Neural cell (in vitro differentiated cells): ENCODE measurements around the gene STOML2. TPM values are rescaled to one million over a fixed set of nuclear protein-coding genes. Genes with fewer than 3 reads are reported as not detected.

Source experiments
- H2AFZ ChIP-seq: fragments of 200-600, 300-800 bp; sonication (generic), shearing (Covaris generic); 2 replicates; pipeline ENCODE4 v1.6.0; 2014; ENCODE audit warnings: low read depth, mild to moderate bottlenecking, antibody characterized with exemption, low read length, moderate library complexity
- H3F3A ChIP-seq: fragments of 200-600 bp; shearing (Covaris generic); 2 replicates; pipeline ENCODE4 v1.6.1; 2016; ENCODE audit warnings: mild to moderate bottlenecking, moderate library complexity, mixed read lengths, antibody characterized with exemption, low read length; ENCODE audit not compliant: insufficient read depth, poor library complexity, severe bottlenecking
- H3K27ac ChIP-seq: fragments of 200-600, 300-800 bp; sonication (generic), shearing (Covaris generic); 2 replicates; pipeline ENCODE4 v1.5.1; 2014; ENCODE audit warnings: mild to moderate bottlenecking, low read length, moderate library complexity
- H3K27me3 ChIP-seq: fragments of 300-800, 200-600 bp; sonication (generic), shearing (Covaris generic); 2 replicates; pipeline ENCODE4 v1.6.0; 2014; ENCODE audit warnings: mild to moderate bottlenecking, low read depth, low read length, moderate library complexity; ENCODE audit not compliant: insufficient read depth
- H3K36me3 ChIP-seq: fragments of 300-800, 200-600 bp; sonication (generic), shearing (Covaris generic); 2 replicates; pipeline ENCODE4 v1.5.1; 2014; ENCODE audit warnings: mild to moderate bottlenecking, antibody characterized with exemption, low read length, moderate library complexity; ENCODE audit not compliant: insufficient read depth
- H3K4me2 ChIP-seq: fragments of 300-800, 200-600 bp; sonication (generic), shearing (Covaris generic); 2 replicates; pipeline ENCODE4 v1.6.0; 2014; ENCODE audit warnings: mild to moderate bottlenecking, low read length
- H3K4me3 ChIP-seq: fragments of 300-800, 200-600 bp; sonication (generic), shearing (Covaris generic); 2 replicates; pipeline ENCODE4 v1.5.1; 2014; ENCODE audit warnings: mild to moderate bottlenecking, low read length, moderate library complexity
- H3K79me2 ChIP-seq: fragments of 200-600 bp; shearing (Covaris generic); replicated peaks from 2 replicates; pipeline ENCODE4 v1.6.0; 2014; ENCODE audit warnings: mild to moderate bottlenecking, low read length, moderate library complexity; ENCODE audit not compliant: insufficient read depth
- H3K9ac ChIP-seq: fragments of 300-800, 200-600 bp; sonication (generic), shearing (Covaris generic); 2 replicates; pipeline ENCODE4 v1.6.1; 2016; ENCODE audit warnings: mild to moderate bottlenecking, low read length, mixed read lengths
- H3K9me2 ChIP-seq: fragments of 200-600 bp; shearing (Covaris generic); 2 replicates; pipeline ENCODE4 v1.6.1; 2016; ENCODE audit warnings: mild to moderate bottlenecking, low read length, mixed read lengths; ENCODE audit not compliant: insufficient read depth
- H3K9me3 ChIP-seq: fragments of 200-600, 300-800 bp; sonication (generic), shearing (Covaris generic); 2 replicates; pipeline ENCODE4 v1.6.1; 2016; ENCODE audit warnings: mild to moderate bottlenecking, mixed run types, low read length, moderate library complexity, mixed read lengths
- H4K20me1 ChIP-seq: fragments of 200-600 bp; shearing (Covaris generic); 2 replicates; pipeline ENCODE4 v1.6.1; 2016; ENCODE audit warnings: mild to moderate bottlenecking, mixed run types; ENCODE audit not compliant: insufficient read depth
- EP300 ChIP-seq: fragments of 450-650 bp; conservative IDR thresholded peaks from 2 replicates; pipeline ENCODE4 v1.6.1; 2014; ENCODE audit warnings: antibody characterized with exemption, mild to moderate bottlenecking, moderate library complexity; ENCODE audit not compliant: poor library complexity, severe bottlenecking
- EZH2 ChIP-seq: fragments of 200-600, 300-800 bp; shearing (Covaris generic), sonication (generic); IDR thresholded peaks from 2 replicates; pipeline ENCODE4 v1.6.1; 2014; ENCODE audit warnings: antibody characterized with exemption, low read length, borderline replicate concordance, mild to moderate bottlenecking; ENCODE audit not compliant: insufficient read depth, poor library complexity, severe bottlenecking
- MXI1 ChIP-seq: fragments of 450-650 bp; conservative IDR thresholded peaks from 2 replicates; pipeline ENCODE4 v1.6.1; 2014; ENCODE audit warnings: antibody characterized with exemption, mild to moderate bottlenecking; ENCODE audit not compliant: poor library complexity, severe bottlenecking
- POLR2AphosphoS5 ChIP-seq: IDR thresholded peaks from 2 replicates; pipeline ENCODE4 v1.6.1; 2012
- RAD21 ChIP-seq: fragments of 450-650 bp; conservative IDR thresholded peaks from 2 replicates; pipeline ENCODE4 v1.6.1; 2014; ENCODE audit warnings: antibody characterized with exemption, mild to moderate bottlenecking, moderate library complexity
- SMC3 ChIP-seq: fragments of 450-650 bp; conservative IDR thresholded peaks from 2 replicates; pipeline ENCODE4 v1.6.1; 2014; ENCODE audit warnings: antibody characterized with exemption, mild to moderate bottlenecking, moderate library complexity; ENCODE audit not compliant: poor library complexity
- TAF1 ChIP-seq: IDR thresholded peaks from 2 replicates; pipeline ENCODE4 v1.6.1; 2012; ENCODE audit warnings: low read depth
- polyA plus RNA-seq: library from polyadenylated mRNA; depleted of rRNA; stranded (reverse); fragments of >200 nt; gene quantifications from 2 replicates; pipeline ENCODE4 v1.2.3, GENCODE V29; 2014
- TF ChIP-seq, protein P1 (sequence below): IDR thresholded peaks from 2 replicates; pipeline ENCODE4 v1.6.1; 2012; ENCODE audit warnings: borderline replicate concordance
- TF ChIP-seq, protein P2 (sequence below): fragments of 450-650 bp; IDR thresholded peaks from 2 replicates; pipeline ENCODE4 v1.5.1; 2014; ENCODE audit warnings: antibody characterized with exemption, mild to moderate bottlenecking, moderate library complexity; ENCODE audit not compliant: poor library complexity, severe bottlenecking

The STOML2 gene
- polyA plus RNA-seq, 1 donor from 2014 or later = 98.3 TPM

DNA sequence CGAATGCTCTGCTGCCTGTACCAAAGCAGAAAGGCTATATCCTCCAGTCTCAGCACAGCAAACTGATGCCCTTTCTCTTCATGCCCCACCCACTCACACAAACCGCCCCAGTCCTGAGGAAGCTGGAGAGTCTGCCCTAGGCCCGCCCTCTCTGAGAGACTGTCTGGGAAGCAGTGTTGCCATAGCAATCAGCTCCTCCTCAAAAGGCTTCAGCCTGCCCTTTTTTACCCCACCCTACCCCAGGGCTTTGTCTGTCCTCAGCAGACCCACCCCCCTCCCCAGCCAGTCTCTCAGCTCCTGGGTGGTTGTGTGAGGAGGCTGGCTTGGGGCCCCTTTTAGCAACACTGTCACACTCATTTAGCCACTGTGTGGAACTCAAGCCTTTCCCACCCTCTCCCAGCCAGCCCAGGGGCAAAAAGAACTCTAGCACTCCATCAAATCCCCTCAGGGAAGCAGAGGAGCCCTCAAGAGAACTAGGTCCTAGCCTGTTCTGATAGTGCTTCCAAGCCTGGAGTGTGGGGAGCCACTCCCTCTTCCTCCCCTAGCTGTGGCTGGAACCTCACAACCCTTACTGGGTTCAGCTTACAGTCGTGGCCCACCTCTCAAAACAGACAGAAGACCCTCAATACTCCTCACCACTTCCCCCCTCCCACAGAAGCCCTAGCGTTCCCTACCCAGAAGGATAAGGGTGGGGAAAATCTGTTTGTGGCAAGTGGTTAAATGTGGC, 11.3 kb upstream of the STOML2 start:
- Histone ChIP-seq H3K9me2 (no peaks in the 10 kb centered on the region), H3K9ac (peak overlapping the region; percentile 85), H3K36me3 (no peaks in the 10 kb centered on the region), H3K27ac (peak overlapping the region; percentile 95), H3K4me3 (peak overlapping the region; percentile 88), H3K9me3 (no peaks in the 10 kb centered on the region), H3F3A (peaks cover 6% of the 10 kb centered on the region), H2AFZ (peak overlapping the region; percentile 8), H4K20me1 (no peaks in the 10 kb centered on the region), H3K79me2 (peaks cover 36% of the 10 kb centered on the region), H3K27me3 (no peaks in the 10 kb centered on the region), H3K4me2 (peak overlapping the region; percentile 94)
- TF ChIP-seq RAD21 (no peak), EP300 (peak; percentile 50), POLR2AphosphoS5 (peak; percentile 89), MXI1 (no peak), TAF1 (peak; percentile 79)
- TF ChIP-seq, protein P1, sequence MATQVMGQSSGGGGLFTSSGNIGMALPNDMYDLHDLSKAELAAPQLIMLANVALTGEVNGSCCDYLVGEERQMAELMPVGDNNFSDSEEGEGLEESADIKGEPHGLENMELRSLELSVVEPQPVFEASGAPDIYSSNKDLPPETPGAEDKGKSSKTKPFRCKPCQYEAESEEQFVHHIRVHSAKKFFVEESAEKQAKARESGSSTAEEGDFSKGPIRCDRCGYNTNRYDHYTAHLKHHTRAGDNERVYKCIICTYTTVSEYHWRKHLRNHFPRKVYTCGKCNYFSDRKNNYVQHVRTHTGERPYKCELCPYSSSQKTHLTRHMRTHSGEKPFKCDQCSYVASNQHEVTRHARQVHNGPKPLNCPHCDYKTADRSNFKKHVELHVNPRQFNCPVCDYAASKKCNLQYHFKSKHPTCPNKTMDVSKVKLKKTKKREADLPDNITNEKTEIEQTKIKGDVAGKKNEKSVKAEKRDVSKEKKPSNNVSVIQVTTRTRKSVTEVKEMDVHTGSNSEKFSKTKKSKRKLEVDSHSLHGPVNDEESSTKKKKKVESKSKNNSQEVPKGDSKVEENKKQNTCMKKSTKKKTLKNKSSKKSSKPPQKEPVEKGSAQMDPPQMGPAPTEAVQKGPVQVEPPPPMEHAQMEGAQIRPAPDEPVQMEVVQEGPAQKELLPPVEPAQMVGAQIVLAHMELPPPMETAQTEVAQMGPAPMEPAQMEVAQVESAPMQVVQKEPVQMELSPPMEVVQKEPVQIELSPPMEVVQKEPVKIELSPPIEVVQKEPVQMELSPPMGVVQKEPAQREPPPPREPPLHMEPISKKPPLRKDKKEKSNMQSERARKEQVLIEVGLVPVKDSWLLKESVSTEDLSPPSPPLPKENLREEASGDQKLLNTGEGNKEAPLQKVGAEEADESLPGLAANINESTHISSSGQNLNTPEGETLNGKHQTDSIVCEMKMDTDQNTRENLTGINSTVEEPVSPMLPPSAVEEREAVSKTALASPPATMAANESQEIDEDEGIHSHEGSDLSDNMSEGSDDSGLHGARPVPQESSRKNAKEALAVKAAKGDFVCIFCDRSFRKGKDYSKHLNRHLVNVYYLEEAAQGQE = peak; percentile 75

DNA sequence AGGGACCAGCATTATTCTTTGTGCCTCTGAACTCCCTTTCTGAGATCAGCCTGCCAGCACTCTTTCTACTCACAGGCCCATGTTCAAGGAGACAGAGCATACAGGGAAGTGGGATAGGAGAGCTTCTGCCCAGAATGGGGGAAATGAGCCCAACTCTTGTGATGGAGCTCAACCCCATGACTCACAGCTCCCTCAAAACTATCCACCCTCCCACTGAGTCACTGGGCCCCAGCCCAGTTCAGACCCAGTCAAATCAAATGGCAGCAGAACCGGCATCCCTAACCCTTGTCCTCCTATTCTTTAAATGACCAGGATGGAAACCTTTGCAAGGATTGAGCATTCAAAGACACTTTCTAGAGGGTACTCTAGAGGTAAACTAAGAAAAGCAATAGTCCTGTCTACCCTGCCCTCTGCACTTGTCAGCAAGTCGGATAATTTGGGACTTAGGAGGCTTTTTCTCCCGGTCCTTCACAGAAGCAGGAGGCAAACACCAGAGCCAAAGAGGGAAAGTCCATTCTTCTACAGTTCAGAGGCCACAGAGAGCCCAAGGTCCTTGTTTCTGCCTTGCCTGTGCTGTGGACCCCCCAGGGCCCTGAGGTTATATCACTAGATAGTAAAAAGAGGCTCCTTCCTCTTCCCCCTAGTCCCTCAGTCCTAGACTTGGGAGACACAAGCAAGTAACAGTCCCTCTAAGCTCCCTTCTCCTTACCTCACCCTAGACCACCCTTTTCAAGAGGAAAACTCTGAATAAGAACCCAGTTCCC, 9.5 kb upstream of the STOML2 start:
- Histone ChIP-seq H2AFZ (no peak overlapping the region), H3K4me2 (peak overlapping the region; percentile 75), H3K9me2 (no peaks in the 10 kb centered on the region), H4K20me1 (no peaks in the 10 kb centered on the region), H3K27me3 (no peaks in the 10 kb centered on the region), H3K36me3 (no peaks in the 10 kb centered on the region), H3K27ac (peak overlapping the region; percentile 73), H3K9ac (peak overlapping the region; percentile 46), H3K4me3 (peak overlapping the region; percentile 97), H3F3A (peaks cover 6% of the 10 kb centered on the region), H3K79me2 (peaks cover 45% of the 10 kb centered on the region), H3K9me3 (no peaks in the 10 kb centered on the region)
- no peak for TF ChIP-seq TAF1
- no peak for TF ChIP-seq EZH2
- no peak for TF ChIP-seq RAD21
- TF ChIP-seq, protein P2, sequence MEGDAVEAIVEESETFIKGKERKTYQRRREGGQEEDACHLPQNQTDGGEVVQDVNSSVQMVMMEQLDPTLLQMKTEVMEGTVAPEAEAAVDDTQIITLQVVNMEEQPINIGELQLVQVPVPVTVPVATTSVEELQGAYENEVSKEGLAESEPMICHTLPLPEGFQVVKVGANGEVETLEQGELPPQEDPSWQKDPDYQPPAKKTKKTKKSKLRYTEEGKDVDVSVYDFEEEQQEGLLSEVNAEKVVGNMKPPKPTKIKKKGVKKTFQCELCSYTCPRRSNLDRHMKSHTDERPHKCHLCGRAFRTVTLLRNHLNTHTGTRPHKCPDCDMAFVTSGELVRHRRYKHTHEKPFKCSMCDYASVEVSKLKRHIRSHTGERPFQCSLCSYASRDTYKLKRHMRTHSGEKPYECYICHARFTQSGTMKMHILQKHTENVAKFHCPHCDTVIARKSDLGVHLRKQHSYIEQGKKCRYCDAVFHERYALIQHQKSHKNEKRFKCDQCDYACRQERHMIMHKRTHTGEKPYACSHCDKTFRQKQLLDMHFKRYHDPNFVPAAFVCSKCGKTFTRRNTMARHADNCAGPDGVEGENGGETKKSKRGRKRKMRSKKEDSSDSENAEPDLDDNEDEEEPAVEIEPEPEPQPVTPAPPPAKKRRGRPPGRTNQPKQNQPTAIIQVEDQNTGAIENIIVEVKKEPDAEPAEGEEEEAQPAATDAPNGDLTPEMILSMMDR = no peak
- TF ChIP-seq SMC3 = no peak
